H9 (cell line): ENCODE measurements around the gene VPS39. TPM values are rescaled to one million over a fixed set of nuclear protein-coding genes. Genes with fewer than 3 reads are reported as not detected.

ENCODE experiments used
- DNase-seq: peaks from one replicate; pipeline ENCODE4 v3.0.0-alpha.2; 2017
- H2AFZ ChIP-seq: one replicate; pipeline ENCODE4 v1.6.1; 2013; ENCODE audit warnings: mild to moderate bottlenecking, low read length, control low read depth, moderate library complexity
- H2AK5ac ChIP-seq: 2 replicates; pipeline ENCODE4 v1.6.1; 2013; ENCODE audit warnings: low read length, control low read depth, mixed read lengths; ENCODE audit not compliant: insufficient read length
- H2BK120ac ChIP-seq: one replicate; pipeline ENCODE4 v1.6.1; 2013; ENCODE audit warnings: low read depth, mild to moderate bottlenecking, low read length, control low read depth, inconsistent platforms; ENCODE audit not compliant: poor library complexity, severe bottlenecking
- H2BK12ac ChIP-seq: 2 replicates; pipeline ENCODE4 v1.6.1; 2013; ENCODE audit warnings: low read length, control low read depth, mixed read lengths, low read depth; ENCODE audit not compliant: insufficient read length
- H2BK15ac ChIP-seq: 2 replicates; pipeline ENCODE4 v1.6.1; 2013; ENCODE audit warnings: low read depth, low read length, control low read depth
- H2BK20ac ChIP-seq: one replicate; pipeline ENCODE4 v1.6.1; 2013; ENCODE audit warnings: low read depth, mild to moderate bottlenecking, low read length, control low read depth, inconsistent platforms; ENCODE audit not compliant: poor library complexity, severe bottlenecking
- H2BK5ac ChIP-seq: 2 replicates; pipeline ENCODE4 v1.6.1; 2013; ENCODE audit warnings: low read length, control low read depth, mixed read lengths; ENCODE audit not compliant: insufficient read length
- H3K14ac ChIP-seq: 2 replicates; pipeline ENCODE4 v1.6.1; 2013; ENCODE audit warnings: low read length, control low read depth; ENCODE audit not compliant: insufficient read depth
- H3K18ac ChIP-seq: 2 replicates; pipeline ENCODE4 v1.6.1; 2013; ENCODE audit warnings: low read depth, mild to moderate bottlenecking, mixed read lengths, low read length, control low read depth; ENCODE audit not compliant: insufficient read length
- H3K23ac ChIP-seq: 2 replicates; pipeline ENCODE4 v1.6.1; 2013; ENCODE audit warnings: low read length, control low read depth, mixed read lengths, low read depth; ENCODE audit not compliant: insufficient read length
- H3K23me2 ChIP-seq: 2 replicates; pipeline ENCODE4 v1.6.1; 2013; ENCODE audit warnings: low read depth, mild to moderate bottlenecking, mixed read lengths, low read length, control low read depth; ENCODE audit not compliant: insufficient read length, poor library complexity, severe bottlenecking
- H3K27ac ChIP-seq: 2 replicates; pipeline ENCODE4 v1.5.1; 2013; ENCODE audit warnings: low read length, control low read depth, mixed read lengths, low read depth; ENCODE audit not compliant: insufficient read length
- H3K27me3 ChIP-seq: 2 replicates; pipeline ENCODE4 v1.6.1; 2013; ENCODE audit warnings: low read length, control low read depth, inconsistent platforms; ENCODE audit not compliant: insufficient read depth
- H3K4ac ChIP-seq: 2 replicates; pipeline ENCODE4 v1.6.1; 2013; ENCODE audit warnings: low read depth, mild to moderate bottlenecking, control low read depth, inconsistent platforms, low read length, moderate library complexity
- H3K4me1 ChIP-seq: 2 replicates; pipeline ENCODE4 v1.6.1; 2013; ENCODE audit warnings: low read length, control low read depth, inconsistent platforms; ENCODE audit not compliant: insufficient read depth
- H3K4me2 ChIP-seq: 2 replicates; pipeline ENCODE4 v1.6.1; 2013; ENCODE audit warnings: low read length, control low read depth, mixed read lengths; ENCODE audit not compliant: insufficient read length, insufficient read depth
- H3K56ac ChIP-seq: 2 replicates; pipeline ENCODE4 v1.6.1; 2013; ENCODE audit warnings: low read depth, mild to moderate bottlenecking, mixed read lengths, low read length, control low read depth; ENCODE audit not compliant: insufficient read length
- H3K79me1 ChIP-seq: 2 replicates; pipeline ENCODE4 v1.6.1; 2013; ENCODE audit warnings: low read depth, mild to moderate bottlenecking, moderate library complexity, low read length, control low read depth, inconsistent platforms; ENCODE audit not compliant: insufficient read depth, poor library complexity, severe bottlenecking
- H3K79me2 ChIP-seq: 2 replicates; pipeline ENCODE4 v1.6.1; 2013; ENCODE audit warnings: low read length, control low read depth, inconsistent platforms; ENCODE audit not compliant: insufficient read depth
- H3K9ac ChIP-seq: 2 replicates; pipeline ENCODE4 v1.6.1; 2013; ENCODE audit warnings: low read length, control low read depth, mixed read lengths; ENCODE audit not compliant: insufficient read length; ENCODE audit errors: extremely low read depth
- H3K9me3 ChIP-seq: one replicate; pipeline ENCODE4 v1.6.1; 2013; ENCODE audit warnings: low read depth, low read length, inconsistent platforms; ENCODE audit not compliant: control insufficient read depth
- H3T11ph ChIP-seq: one replicate; pipeline ENCODE4 v1.6.1; 2013; ENCODE audit warnings: mild to moderate bottlenecking, low read length, control low read depth, inconsistent platforms
- H4K20me1 ChIP-seq: one replicate; pipeline ENCODE4 v1.6.1; 2013; ENCODE audit not compliant: control insufficient read depth, insufficient read length, insufficient read depth
- H4K5ac ChIP-seq: 2 replicates; pipeline ENCODE4 v1.6.1; 2013; ENCODE audit warnings: low read depth, mild to moderate bottlenecking, mixed read lengths, low read length, control low read depth; ENCODE audit not compliant: insufficient read length
- H4K8ac ChIP-seq: replicated peaks from 2 replicates; pipeline ENCODE4 v1.6.1; 2013; ENCODE audit warnings: low read length, control low read depth, mixed read lengths, low read depth; ENCODE audit not compliant: insufficient read length
- H4K91ac ChIP-seq: 2 replicates; pipeline ENCODE4 v1.6.1; 2013; ENCODE audit warnings: low read depth, mild to moderate bottlenecking, moderate library complexity, mixed read lengths, low read length, control low read depth; ENCODE audit not compliant: insufficient read length
- H3K27ac Mint-ChIP-seq, 3 experiments: 2 replicates in 2 of 3; 3 replicates in 1 of 3; pipeline ENCODE4 v1.8.0; 2020 to 2021; ENCODE audit warnings: mixed read lengths in 3 of 3, mild to moderate bottlenecking in 1 of 3, moderate library complexity in 1 of 3
- H3K27me3 Mint-ChIP-seq: 2 replicates; pipeline ENCODE4 v1.8.0; 2021; ENCODE audit warnings: low read depth, mild to moderate bottlenecking, moderate library complexity, mixed read lengths
- H3K36me3 Mint-ChIP-seq, 3 experiments: 2 replicates in 2 of 3; 3 replicates in 1 of 3; pipeline ENCODE4 v1.8.0; 2020 to 2021; ENCODE audit warnings: low read depth in 3 of 3, mixed read lengths in 3 of 3; ENCODE audit not compliant: insufficient read depth in 1 of 3
- H3K4me1 Mint-ChIP-seq, 2 experiments: 2 replicates each; pipeline ENCODE4 v1.8.0; 2020; ENCODE audit warnings: mixed read lengths in 2 of 2
- H3K4me3 Mint-ChIP-seq, 2 experiments: 2 replicates in 1 of 2; 3 replicates in 1 of 2; pipeline ENCODE4 v1.8.0; 2020 to 2021; ENCODE audit warnings: mild to moderate bottlenecking in 2 of 2, mixed read lengths in 2 of 2, moderate library complexity in 1 of 2
- H3K9me3 Mint-ChIP-seq, 2 experiments: 2 replicates in 1 of 2; 3 replicates in 1 of 2; pipeline ENCODE4 v1.8.0; 2020; ENCODE audit warnings: mild to moderate bottlenecking in 2 of 2, mixed read lengths in 2 of 2, moderate library complexity in 1 of 2
- WGBS: extraction: QIAGEN DNeasy Blood & Tissue Kit; methylation state at CpG from one replicate; pipeline ENCODE4 v1.1.7; 2013; ENCODE audit warnings: missing lambda C conversion rate, low lambda C conversion rate, mixed read lengths; ENCODE audit not compliant: insufficient read length; ENCODE audit errors: extremely low coverage; 5-methylcytosine and 5-hydroxymethylcytosine counted together
- microRNA-seq: library from miRNA; unstranded; fragments of <30 nt; microRNA quantifications from one replicate; pipeline ENCODE4, GENCODE V29; 2020; ENCODE audit warnings: borderline microRNAs expressed
- total RNA-seq: library from RNA; stranded (reverse); gene quantifications from 2 replicates; pipeline ENCODE4 v1.2.1, GENCODE V29; 2021
- TF ChIP-seq, protein P1 (sequence below): fragments of 200-600 bp; sonication (generic); conservative IDR thresholded peaks from 3 replicates; pipeline ENCODE4 v1.8.0; 2021; ENCODE audit warnings: antibody characterized with exemption, mild to moderate bottlenecking

Gene VPS39
- total RNA-seq, 1 experiment from 2014 or later = 48.6 TPM

DNA sequence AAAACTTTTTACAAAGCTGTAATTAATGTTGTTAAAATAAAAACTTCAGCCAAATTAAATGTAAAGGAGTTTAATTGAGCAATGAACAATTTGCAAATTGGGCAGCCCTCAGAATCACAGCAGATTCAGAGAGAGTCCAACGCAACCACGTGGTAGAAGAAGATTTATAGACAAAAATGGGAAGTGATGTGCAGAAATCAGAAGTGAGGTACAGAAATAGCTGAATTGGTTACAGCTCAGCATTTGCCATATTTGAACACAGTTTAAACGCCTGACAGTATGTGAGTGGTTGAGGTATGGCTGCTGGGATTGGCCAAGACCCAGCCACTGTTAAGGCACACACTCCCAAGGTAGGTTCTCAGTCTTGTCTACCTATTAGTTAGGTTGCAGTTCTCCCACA lies 99.3 kb downstream of the VPS39 start:
- Histone ChIP-seq H4K5ac (no peak overlapping the region), H2BK12ac (no peak overlapping the region), H2BK120ac (no peak overlapping the region), H3K4me1 (no peaks in the 10 kb centered on the region), H4K91ac (no peak overlapping the region), H3K14ac (no peak overlapping the region), H3K23ac (no peak overlapping the region), H3K9ac (no peak overlapping the region), H3K79me2 (no peaks in the 10 kb centered on the region), H4K20me1 (no peaks in the 10 kb centered on the region), H3K27me3 (no peaks in the 10 kb centered on the region; the same call in 1 of the 2 replicates), H3K4me2 (no peak overlapping the region), H3K56ac (no peak overlapping the region), H3K4ac (no peak overlapping the region), H2AFZ (no peak overlapping the region), H4K8ac (no peak overlapping the region), H3K23me2 (no peaks in the 10 kb centered on the region), H3K27ac (no peak overlapping the region), H3T11ph (no peak overlapping the region), H3K9me3 (no peaks in the 10 kb centered on the region), H3K18ac (no peak overlapping the region), H2BK5ac (no peak overlapping the region), H2AK5ac (no peak overlapping the region), H2BK15ac (no peak overlapping the region), H2BK20ac (no peak overlapping the region), H3K79me1 (no peaks in the 10 kb centered on the region)
- no peaks in the 10 kb centered on the region for H3K9me3 Mint-ChIP-seq
- H3K36me3 Mint-ChIP-seq = no peaks in the 10 kb centered on the region
- H3K4me3 Mint-ChIP-seq = no peak overlapping the region
- peaks cover 4% of the 10 kb centered on the region for H3K27me3 Mint-ChIP-seq
- no peaks in the 10 kb centered on the region for H3K4me1 Mint-ChIP-seq
- TF ChIP-seq, protein P1, sequence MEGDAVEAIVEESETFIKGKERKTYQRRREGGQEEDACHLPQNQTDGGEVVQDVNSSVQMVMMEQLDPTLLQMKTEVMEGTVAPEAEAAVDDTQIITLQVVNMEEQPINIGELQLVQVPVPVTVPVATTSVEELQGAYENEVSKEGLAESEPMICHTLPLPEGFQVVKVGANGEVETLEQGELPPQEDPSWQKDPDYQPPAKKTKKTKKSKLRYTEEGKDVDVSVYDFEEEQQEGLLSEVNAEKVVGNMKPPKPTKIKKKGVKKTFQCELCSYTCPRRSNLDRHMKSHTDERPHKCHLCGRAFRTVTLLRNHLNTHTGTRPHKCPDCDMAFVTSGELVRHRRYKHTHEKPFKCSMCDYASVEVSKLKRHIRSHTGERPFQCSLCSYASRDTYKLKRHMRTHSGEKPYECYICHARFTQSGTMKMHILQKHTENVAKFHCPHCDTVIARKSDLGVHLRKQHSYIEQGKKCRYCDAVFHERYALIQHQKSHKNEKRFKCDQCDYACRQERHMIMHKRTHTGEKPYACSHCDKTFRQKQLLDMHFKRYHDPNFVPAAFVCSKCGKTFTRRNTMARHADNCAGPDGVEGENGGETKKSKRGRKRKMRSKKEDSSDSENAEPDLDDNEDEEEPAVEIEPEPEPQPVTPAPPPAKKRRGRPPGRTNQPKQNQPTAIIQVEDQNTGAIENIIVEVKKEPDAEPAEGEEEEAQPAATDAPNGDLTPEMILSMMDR = no peak
- WGBS = no CpG with 5 or more reads among the region's 3 CpGs
- no peak overlapping the region for H3K27ac Mint-ChIP-seq
- DNase-seq = no peak

Small RNAs within 50 kb of the gene (microRNA-seq; reads per million reads assigned to microRNA genes)
- 2.1 reads per million, percentile 21 among the genes with 10 or more reads in this experiment for gene MIR627

Other genes starting within 250 kb of the VPS39 start
- gene EHD4, start 235.7 kb downstream of the VPS39 start, total RNA-seq = 22.9 and 24.2 TPM in 2 replicates
- gene PLA2G4E, start 187.3 kb downstream of the VPS39 start, total RNA-seq = not detected in 2 replicates
- 0.33 TPM in 1 of 2 replicates, not detected in the other for gene PLA2G4D, start 113.7 kb downstream of the VPS39 start, total RNA-seq
- gene PLA2G4F, start 51.7 kb downstream of the VPS39 start, total RNA-seq = not detected in 2 replicates
- 15.8 and 18.4 TPM in 2 replicates for gene GANC, start 64.9 kb upstream of the VPS39 start, total RNA-seq
- 43.3 and 46.7 TPM in 2 replicates for gene TMEM87A, start 65.1 kb upstream of the VPS39 start, total RNA-seq
- gene CAPN3, start 151.2 kb upstream of the VPS39 start, total RNA-seq = 0.31 and 0.53 TPM in 2 replicates